Fibroblast of lung (primary cell): Measurements from ENCODE around the gene DAD1. TPM values are rescaled to one million over a fixed set of nuclear protein-coding genes. Genes with fewer than 3 reads are reported as not detected.

Experiments
- DNase-seq, 2 donors: peaks; one replicate each; pipeline versions ENCODE4 v3.0.0 to v3.0.0-alpha.2; 2010; ENCODE audit warnings: low read depth in 2 of 2
- H2AFZ ChIP-seq: 2 replicates; pipeline ENCODE4 v1.5.1; 2012; ENCODE audit warnings: low read length, control low read depth, inconsistent platforms
- H3K27ac ChIP-seq: 2 replicates; pipeline ENCODE4 v1.5.1; 2011; ENCODE audit warnings: low read length, control low read depth; ENCODE audit not compliant: insufficient read depth
- H3K27me3 ChIP-seq: 2 replicates; pipeline ENCODE4 v1.5.1; 2011; ENCODE audit warnings: mild to moderate bottlenecking, low read length; ENCODE audit not compliant: control insufficient read depth, insufficient read depth
- H3K36me3 ChIP-seq: 2 replicates; pipeline ENCODE4 v1.5.1; 2011; ENCODE audit warnings: low read length; ENCODE audit not compliant: control insufficient read depth, insufficient read depth
- H3K4me1 ChIP-seq: 2 replicates; pipeline ENCODE4 v1.5.1; 2011; ENCODE audit warnings: low read length; ENCODE audit not compliant: control insufficient read depth, insufficient read depth; ENCODE audit errors: extremely low read depth
- H3K4me2 ChIP-seq: 2 replicates; pipeline ENCODE4 v1.5.1; 2011; ENCODE audit warnings: low read length, control low read depth; ENCODE audit not compliant: insufficient read depth; ENCODE audit errors: extremely low read depth
- H3K4me3 ChIP-seq, 4 experiments: fragments of 200-600 bp in 1 of 4; sonication (generic) in 1 of 4; replicated peaks in 1 of 4; 2 replicates each; pipeline ENCODE4 v1.5.1; 2011 to 2016; ENCODE audit warnings: low read length in 4 of 4, low read depth in 3 of 4, mild to moderate bottlenecking in 3 of 4, control low read depth in 2 of 4, inconsistent platforms in 1 of 4, mixed read lengths in 1 of 4; ENCODE audit not compliant: insufficient read depth in 1 of 4; ENCODE audit errors: control extremely low read depth in 1 of 4
- H3K79me2 ChIP-seq: 2 replicates; pipeline ENCODE4 v1.5.1; 2012; ENCODE audit warnings: mild to moderate bottlenecking, low read length, inconsistent platforms; ENCODE audit not compliant: control insufficient read depth, insufficient read depth
- H3K9ac ChIP-seq: 2 replicates; pipeline ENCODE4 v1.5.1; 2011; ENCODE audit warnings: mild to moderate bottlenecking, low read length, control low read depth; ENCODE audit not compliant: insufficient read depth
- H3K9me3 ChIP-seq: 2 replicates; pipeline ENCODE4 v1.5.1; 2012; ENCODE audit warnings: low read depth, low read length; ENCODE audit not compliant: control insufficient read depth, insufficient read depth
- H4K20me1 ChIP-seq: 2 replicates; pipeline ENCODE4 v1.5.1; 2011; ENCODE audit warnings: low read length; ENCODE audit not compliant: control insufficient read depth, insufficient read depth; ENCODE audit errors: extremely low read depth
- CTCF ChIP-seq, 2 donors: IDR thresholded peaks in 1 of 2; conservative IDR thresholded peaks in 1 of 2; 1 replicate in 1 of 2; 2 replicates in 1 of 2; pipeline ENCODE4 v1.5.1; 2011 to 2012; ENCODE audit warnings: low read length in 2 of 2, control low read depth in 1 of 2, inconsistent platforms in 1 of 2, low read depth in 1 of 2, mild to moderate bottlenecking in 1 of 2
- EZH2 ChIP-seq: IDR thresholded peaks from 2 replicates; pipeline ENCODE4 v1.5.1; 2012; ENCODE audit warnings: low read length, control low read depth, mild to moderate bottlenecking; ENCODE audit errors: missing control alignments
- polyA plus RNA-seq, 2 donors: library from polyadenylated mRNA; depleted of rRNA in 1 of 2; stranded (reverse) in 1 of 2; unstranded in 1 of 2; fragments of >200 nt; gene quantifications; 2 replicates each; pipeline ENCODE4 v1.2.1, GENCODE V29; 2011 to 2012; ENCODE audit warnings: missing spikeins in 1 of 2
- total RNA-seq: library from RNA; depleted of rRNA; stranded (reverse); fragments of >200 nt; gene quantifications from 2 replicates; pipeline ENCODE4 v1.2.1, GENCODE V29; 2014

The DAD1 gene
- total and polyA plus RNA-seq, 2 donors (not counting 1 experiment from before 2014, with no cell fraction given), result 249 to 623 TPM

- DNase-seq, result no peak
- no peaks in the 10 kb centered on the region for H3K9me3 ChIP-seq
- peaks cover 15% of the 10 kb centered on the region for H3K36me3 ChIP-seq
- no peaks in the 10 kb centered on the region for H4K20me1 ChIP-seq
- H3K79me2 ChIP-seq, result peaks cover 8% of the 10 kb centered on the region
- H3K27ac ChIP-seq, result peak overlapping the region; percentile 95
- peak overlapping the region; percentile 95 for H3K4me2 ChIP-seq
- peaks cover 29% of the 10 kb centered on the region for H3K4me1 ChIP-seq
- H3K4me3 ChIP-seq, result peak overlapping the region; percentile 86 to 97 (median 93)
- TF ChIP-seq EZH2, result no peak
- TF ChIP-seq CTCF (conservative IDR thresholded peaks at IDR 0.05 in 1 of 2, IDR thresholded peaks at IDR 0.05 in 1 of 2; ENCODE audit: low read depth in 1 of 2, low read length in 2 of 2), result no peak
- H3K27me3 ChIP-seq, result no peaks in the 10 kb centered on the region
- H2AFZ ChIP-seq, result no peak overlapping the region
- H3K9ac ChIP-seq, result peak overlapping the region; percentile 18
These were observed 10.3 kb upstream of the DAD1 start for GRCh38 chr14:22599349-22599748.

GRCh38 chr14:22598896-22599244, 9.8 kb upstream of the DAD1 start:
- peak overlapping the region; percentile 95 for H3K27ac ChIP-seq
- peak overlapping the region; percentile 86 to 97 (median 93) for H3K4me3 ChIP-seq
- H3K9ac ChIP-seq, result peak overlapping the region; percentile 89
- peaks cover 29% of the 10 kb centered on the region for H3K4me1 ChIP-seq
- H3K36me3 ChIP-seq, result peaks cover 14% of the 10 kb centered on the region
- TF ChIP-seq CTCF (conservative IDR thresholded peaks at IDR 0.05 in 1 of 2, IDR thresholded peaks at IDR 0.05 in 1 of 2; ENCODE audit: low read depth in 1 of 2, low read length in 2 of 2) (peak; percentile 26 to 43), EZH2 (no peak)
- H3K27me3 ChIP-seq, result no peaks in the 10 kb centered on the region
- H3K9me3 ChIP-seq, result no peaks in the 10 kb centered on the region
- H3K4me2 ChIP-seq, result peak overlapping the region; percentile 95
- no peaks in the 10 kb centered on the region for H4K20me1 ChIP-seq
- peak overlapping the region; percentile 88 for H2AFZ ChIP-seq
- H3K79me2 ChIP-seq, result peaks cover 8% of the 10 kb centered on the region
- DNase-seq, result peak; percentile 69 to 71

- Histone ChIP-seq H4K20me1 (no peaks in the 10 kb centered on the region), H3K27ac (peak within 1 kb of the TSS; percentile 95)
These were observed 9.3 kb upstream of the DAD1 start, which contains the start of gene ABHD4 for GRCh38 chr14:22598099-22598895. ABHD4 (plus strand) TSS chr14:22598300; CDS start chr14:22598307, 7 bp downstream.

More at GRCh38 chr14:22598099-22598895, 9.3 kb upstream of the DAD1 start, which contains the start of gene ABHD4:
- Histone ChIP-seq H3K4me2 (peak within 1 kb of the TSS; percentile 95), H3K27me3 (no peaks in the 10 kb centered on the region), H2AFZ (peak within 1 kb of the TSS; percentile 88), H3K9me3 (no peaks in the 10 kb centered on the region), H3K4me3 (peak within 1 kb of the TSS; percentile 86 to 97 (median 93)), H3K36me3 (peaks cover 11% of the 10 kb centered on the region), H3K4me1 (peaks cover 27% of the 10 kb centered on the region), H3K79me2 (peaks cover 8% of the 10 kb centered on the region), H3K9ac (peak within 1 kb of the TSS; percentile 89)
- TF ChIP-seq EZH2 (no peak), CTCF (conservative IDR thresholded peaks at IDR 0.05 in 1 of 2, IDR thresholded peaks at IDR 0.05 in 1 of 2; ENCODE audit: low read depth in 1 of 2, low read length in 2 of 2) (no peak)
- peak; percentile 58 to 68 for DNase-seq
